HL-60 (cell line): ENCODE data around the gene NTN1.

Source experiments
- CTCF ChIP-seq: IDR thresholded peaks from one replicate; pipeline ENCODE4 v1.5.1; 2011; ENCODE audit warnings: low read length, control low read depth, inconsistent platforms; ENCODE audit not compliant: insufficient read depth
- SPI1 ChIP-seq: IDR thresholded peaks from 2 replicates; pipeline ENCODE4 v1.6.1; 2012; ENCODE audit warnings: low read depth, mild to moderate bottlenecking, borderline replicate concordance

DNA sequence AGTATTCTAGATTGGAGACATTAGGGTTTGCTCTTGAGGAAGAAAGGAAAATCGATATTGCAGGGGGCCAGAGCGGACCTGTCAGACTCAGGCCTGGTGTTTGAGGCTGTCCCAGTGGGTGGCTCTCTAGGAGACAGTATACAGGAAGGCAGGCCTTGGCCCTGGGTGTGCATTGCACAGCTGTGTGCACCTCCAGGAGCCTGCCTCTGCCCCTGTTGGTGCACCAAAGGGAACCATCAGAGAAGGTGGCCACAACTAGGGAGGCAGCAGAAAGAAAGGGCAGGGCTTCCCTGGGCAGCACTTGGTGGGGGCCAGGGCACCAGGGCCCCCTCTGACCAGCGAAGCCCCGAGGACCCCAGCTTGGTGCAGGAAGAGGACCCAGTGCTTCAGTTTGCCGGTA, 188.0 kb downstream of the NTN1 start:
- TF ChIP-seq CTCF (no peak), SPI1 (no peak)
